Natural killer cell (primary cell): ENCODE results near the gene MIOX. TPM values are rescaled to one million over a fixed set of nuclear protein-coding genes. Genes with fewer than 3 reads are reported as not detected.
A peak's percentile ranks its signal among the peaks of the same experiment; 100 is the strongest.

Experiments used
- ATAC-seq, 3 donors: fragments of 150-1000 bp in 2 of 3; fragments of 200-7000 bp in 1 of 3; cut with Tn5 transposase; 1 replicate in 1 of 3; 2 replicates in 2 of 3; pipeline ENCODE4 v1.10.0; 2021; ENCODE audit warnings: mild to moderate bottlenecking in 2 of 3, moderate library complexity in 2 of 3
- DNase-seq, 2 donors: peaks; one replicate each; pipeline versions ENCODE4 v3.0.0 to v3.0.0-alpha.2; 2013 to 2021; ENCODE audit warnings: mixed read lengths in 1 of 2
- H3K27ac ChIP-seq: one replicate; pipeline ENCODE4 v1.5.1; 2013; ENCODE audit warnings: mild to moderate bottlenecking, low read length
- H3K27me3 ChIP-seq: one replicate; pipeline ENCODE4 v1.6.1; 2013; ENCODE audit warnings: low read length; ENCODE audit not compliant: control insufficient read depth, insufficient read depth
- H3K36me3 ChIP-seq: one replicate; pipeline ENCODE4 v1.6.1; 2013; ENCODE audit warnings: low read length; ENCODE audit not compliant: control insufficient read depth, insufficient read depth
- H3K4me1 ChIP-seq: one replicate; pipeline ENCODE4 v1.6.1; 2013; ENCODE audit warnings: low read length; ENCODE audit not compliant: control insufficient read depth, insufficient read depth
- H3K4me3 ChIP-seq: one replicate; pipeline ENCODE4 v1.5.1; 2013; ENCODE audit warnings: low read length
- H3K9me3 ChIP-seq: one replicate; pipeline ENCODE4 v1.6.1; 2013; ENCODE audit warnings: low read length; ENCODE audit not compliant: control insufficient read depth, insufficient read depth
- H3K27ac Mint-ChIP-seq, 2 donors: one replicate each; pipeline ENCODE4 v1.8.0; 2022; ENCODE audit warnings: mild to moderate bottlenecking in 2 of 2, mixed read lengths in 2 of 2, moderate library complexity in 1 of 2
- H3K27me3 Mint-ChIP-seq, 2 donors: one replicate each; pipeline ENCODE4 v1.8.0; 2022; ENCODE audit warnings: low read depth in 2 of 2, mixed read lengths in 2 of 2
- H3K36me3 Mint-ChIP-seq: one replicate; pipeline ENCODE4 v1.8.0; 2022; ENCODE audit warnings: mixed read lengths
- H3K4me1 Mint-ChIP-seq, 2 donors: one replicate each; pipeline ENCODE4 v1.8.0; 2022; ENCODE audit warnings: mixed read lengths in 2 of 2
- H3K4me3 Mint-ChIP-seq: one replicate; pipeline ENCODE4 v1.8.0; 2022; ENCODE audit warnings: mild to moderate bottlenecking, moderate library complexity, mixed read lengths
- H3K9me3 Mint-ChIP-seq, 2 donors: one replicate each; pipeline ENCODE4 v1.8.0; 2022; ENCODE audit warnings: mixed read lengths in 2 of 2
- CTCF ChIP-seq: fragments of 200-600 bp; IDR thresholded peaks from one replicate; pipeline ENCODE4 v1.8.0; 2022; ENCODE audit warnings: antibody characterized with exemption
- WGBS: methylation state at CpG from one replicate; pipeline ENCODE4 v1.1.7; 2013; ENCODE audit warnings: missing lambda C conversion rate; ENCODE audit not compliant: insufficient coverage; 5-methylcytosine and 5-hydroxymethylcytosine counted together
- intact Hi-C: fragments of 100-400 bp; cut with micrococcal nuclease; formaldehyde crosslinking; loops from one replicate; pipeline ENCODE4 v1.14.2; 2022
- total RNA-seq, 4 donors: library from RNA; stranded (reverse); fragments of 120-200 nt in 1 of 4; gene quantifications; one replicate each; pipeline versions ENCODE4 v1.2.3 to v1.2.4, GENCODE V29; 2013 to 2022

Gene MIOX
- total RNA-seq, 3 donors from 2014 or later (not counting 1 experiment from before 2014, with no cell fraction given), result 0.23 TPM; not detected in 2

DNA sequence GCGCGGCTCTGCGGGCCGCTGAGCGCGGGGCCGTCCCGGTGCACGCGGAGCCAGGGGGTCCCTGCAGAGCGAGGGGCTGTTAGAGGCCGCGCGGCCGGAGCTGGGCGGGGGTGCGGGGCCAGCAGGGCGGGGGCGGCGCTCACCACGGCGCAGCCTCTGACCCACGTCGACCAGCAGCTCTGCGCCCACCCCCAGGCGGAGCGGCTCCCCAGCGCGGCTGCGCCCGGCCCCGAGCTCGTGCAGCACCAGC is 39.1 kb downstream of the MIOX start:
- DNase-seq (no peak), ATAC-seq (no peak)
- Mint-ChIP-seq H3K36me3 (no peaks in the 10 kb centered on the region), H3K27ac (peak overlapping the region; percentile 84 to 91), H3K4me1 (peaks cover 26 to 34% of the 10 kb centered on the region in 2 donors), H3K9me3 (no peaks in the 10 kb centered on the region), H3K4me3 (peak overlapping the region; percentile 90), H3K27me3 (peaks cover 0 to under 1% of the 10 kb centered on the region in 2 donors)
- intact Hi-C loops, result loop anchor here (1.0 to 5.0 kb wide), 2 partner anchors 17 to 37 kb away; partner anchors contain the start of genes NCAPH2 and SYCE3
- Histone ChIP-seq H3K4me3 (peak overlapping the region; percentile 42), H3K4me1 (peaks cover 53% of the 10 kb centered on the region), H3K9me3 (no peaks in the 10 kb centered on the region), H3K27ac (peak overlapping the region; percentile 60), H3K36me3 (peaks cover 23% of the 10 kb centered on the region), H3K27me3 (no peaks in the 10 kb centered on the region)
- WGBS, result 0% methylated on average over 33 of the region's 33 CpGs
- TF ChIP-seq CTCF, result no peak

DNA sequence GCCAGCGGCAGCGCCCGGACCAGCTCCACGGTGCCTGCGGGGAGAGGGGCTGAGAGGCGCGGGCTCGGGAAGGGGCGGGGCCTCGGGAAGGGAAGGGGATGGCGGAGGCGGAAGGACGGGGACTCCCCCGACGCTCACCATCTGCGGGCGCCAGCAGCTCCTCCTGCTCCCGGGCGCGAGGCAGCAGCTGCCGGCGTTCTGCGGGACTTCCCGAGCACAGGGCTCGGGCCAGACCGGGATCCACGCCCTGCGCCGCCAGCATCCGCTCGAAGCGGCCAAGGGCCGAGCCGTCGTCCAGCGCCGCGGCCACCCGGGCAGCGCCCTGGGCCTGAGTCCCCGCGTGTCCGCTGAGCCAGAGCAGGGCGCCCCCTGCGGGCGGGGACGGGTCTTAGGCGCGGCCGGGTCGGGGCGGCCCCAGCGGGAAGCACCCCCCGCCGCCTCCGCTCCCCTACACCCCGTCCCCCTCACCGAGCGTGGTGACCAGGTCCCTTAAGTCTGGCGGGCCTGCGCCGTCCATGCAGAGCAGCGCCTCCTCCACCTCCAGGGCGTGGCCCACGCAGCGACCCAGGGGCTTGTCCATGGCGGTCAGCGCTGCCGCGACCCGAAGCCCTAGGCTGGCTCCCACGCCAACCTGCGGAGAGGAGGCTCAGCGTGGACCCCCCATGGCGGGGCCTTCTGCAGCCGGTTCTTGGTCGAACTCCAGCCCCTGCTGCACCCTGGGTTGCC is 39.6 kb downstream of the MIOX start:
- Histone ChIP-seq H3K36me3 (peaks cover 23% of the 10 kb centered on the region), H3K27ac (peak overlapping the region; percentile 93), H3K9me3 (no peaks in the 10 kb centered on the region), H3K4me3 (peak overlapping the region; percentile 76), H3K4me1 (peaks cover 57% of the 10 kb centered on the region), H3K27me3 (no peaks in the 10 kb centered on the region)
- ATAC-seq (peak; percentile 46 to 61 (median 52)), DNase-seq (peak; percentile 79 to 92)
- Mint-ChIP-seq H3K27me3 (peaks cover 0 to 6% of the 10 kb centered on the region in 2 donors), H3K36me3 (no peaks in the 10 kb centered on the region), H3K4me1 (peaks cover 26 to 39% of the 10 kb centered on the region in 2 donors), H3K27ac (peak overlapping the region; percentile 84 to 91), H3K9me3 (no peaks in the 10 kb centered on the region), H3K4me3 (peak overlapping the region; percentile 90)
- peak; percentile 84 for TF ChIP-seq CTCF
- intact Hi-C loops, result loop anchor here (5.0 kb wide), 1 partner anchor 36 kb away; the partner anchor contains the start of gene SYCE3
- WGBS, result under 1% methylated on average over 77 of the region's 77 CpGs

- Mint-ChIP-seq H3K27ac (peak overlapping the region; percentile 84 to 91), H3K36me3 (no peaks in the 10 kb centered on the region), H3K27me3 (peaks cover 0 to 6% of the 10 kb centered on the region in 2 donors), H3K4me1 (peaks cover 26 to 41% of the 10 kb centered on the region in 2 donors), H3K9me3 (no peaks in the 10 kb centered on the region), H3K4me3 (peak overlapping the region; percentile 83)
- Histone ChIP-seq H3K4me1 (peaks cover 65% of the 10 kb centered on the region), H3K27ac (peak overlapping the region; percentile 93), H3K36me3 (peaks cover 15% of the 10 kb centered on the region), H3K9me3 (no peaks in the 10 kb centered on the region), H3K27me3 (no peaks in the 10 kb centered on the region), H3K4me3 (peak overlapping the region; percentile 76)
- peak in 1 of 3 donors; percentile 3 for ATAC-seq
- DNase-seq, result peak in 1 of 2 donors; percentile 58
- TF ChIP-seq CTCF, result no peak
- WGBS, result 30% methylated on average over 29 of the region's 29 CpGs
- intact Hi-C loops, result loop anchor here (5.0 kb wide), 1 partner anchor 35 kb away; the partner anchor contains the start of gene SYCE3
Observed at GRCh38 chr22:50526834-50527801, 40.5 kb downstream of the MIOX start.
